Stimulated activated CD4-positive, alpha-beta T cell treated with anti-CD3 and anti-CD28 coated beads, Interleukin-1b, Interleukin-23, amount 100 ng/mL, for 1 hour (primary cell): Measurements from ENCODE around the gene VIPR2.
"Not testable (repeated sequence)": the region's sequence is repeated elsewhere in the genome, so short reads cannot be mapped to it uniquely, and the experiment has no call there.

Experiments
- DNase-seq, 2 donors: peaks; one replicate each; pipeline ENCODE4 v3.0.0-alpha.2; 2020; ENCODE audit warnings: low read depth in 2 of 2

VIPR2 gene

DNA sequence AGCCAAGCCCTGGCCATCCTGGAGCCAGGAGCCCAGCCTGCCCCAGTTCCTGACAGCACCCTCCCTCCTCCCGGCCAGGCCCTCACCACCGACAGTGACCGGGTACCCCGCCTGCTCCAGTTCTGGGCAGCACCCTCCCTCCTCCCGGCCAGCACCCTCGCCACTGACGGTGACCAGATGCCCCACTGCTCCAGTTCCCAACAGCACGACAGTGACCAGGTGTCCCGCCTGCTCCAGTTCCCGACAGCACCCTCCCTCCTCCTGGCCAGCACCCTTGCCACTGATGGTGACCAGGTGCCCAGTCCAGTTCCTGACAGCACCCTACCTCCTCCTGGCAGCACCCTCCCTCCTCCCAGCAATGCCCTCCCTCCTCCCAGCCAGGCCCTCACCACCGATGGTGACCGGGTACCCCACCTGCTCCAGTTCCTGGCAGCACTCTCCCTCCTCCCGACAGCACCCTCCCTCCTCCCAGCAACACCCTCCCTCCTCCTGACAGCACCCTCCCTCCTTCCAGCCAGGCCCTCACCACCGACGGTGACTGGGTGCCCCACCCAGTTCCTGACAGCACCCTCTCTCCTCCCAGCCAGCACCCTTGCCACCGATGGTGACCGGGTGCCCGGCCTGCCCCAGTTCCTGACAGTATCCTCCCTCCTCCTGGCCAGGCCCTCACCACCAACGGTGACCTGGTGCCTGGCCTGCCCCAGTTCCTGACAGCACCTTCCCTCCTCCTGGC is 40.3 kb downstream of the VIPR2 start:
- no peak for DNase-seq

DNA sequence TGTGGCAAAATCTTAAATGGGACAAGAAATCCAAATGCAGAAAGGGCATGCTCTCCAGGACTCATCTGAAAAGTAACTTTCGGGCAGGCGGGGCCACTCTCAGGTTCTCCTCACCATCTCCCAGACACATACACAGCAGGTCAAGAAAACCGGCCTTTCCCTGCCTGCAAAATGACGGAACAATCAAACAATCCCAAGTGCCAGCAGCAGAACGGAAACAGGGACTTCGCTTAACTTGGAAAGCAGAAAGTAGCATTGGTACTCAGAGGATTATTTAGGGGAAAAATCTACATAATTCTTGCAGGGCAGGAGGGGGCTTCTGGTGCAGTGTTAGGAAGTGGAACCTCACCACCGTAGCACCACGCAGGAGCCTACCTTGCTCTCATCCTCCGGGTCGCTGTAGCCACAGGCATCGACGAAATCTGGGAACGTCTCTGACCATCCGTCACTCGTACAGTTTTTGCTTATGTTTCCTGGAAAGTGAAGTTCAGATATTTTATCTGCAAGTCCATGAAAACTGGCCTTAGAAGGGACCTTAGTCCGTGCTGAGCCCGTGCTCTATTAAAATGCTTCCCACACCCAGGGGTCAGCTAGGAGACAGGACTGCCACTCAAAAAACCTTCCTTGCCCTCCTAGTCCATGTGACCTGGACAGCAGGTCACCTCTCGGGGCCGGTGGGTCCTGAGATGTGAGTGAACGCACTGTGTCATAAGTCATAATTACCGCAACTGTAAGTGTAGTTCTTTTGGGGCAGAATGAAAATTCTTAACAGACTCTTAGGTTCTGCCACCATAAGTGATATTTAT is 41.1 kb downstream of the VIPR2 start:
- no peak for DNase-seq

GRCh38 chr7:159102681-159103381 is 41.8 kb downstream of the VIPR2 start:
- no peak for DNase-seq

- DNase-seq = not testable (repeated sequence)
Observed at GRCh38 chr7:159101661-159102091, 43.0 kb downstream of the VIPR2 start.

GRCh38 chr7:159101083-159101395 is 43.6 kb downstream of the VIPR2 start:
- DNase-seq = not testable (repeated sequence)

DNA sequence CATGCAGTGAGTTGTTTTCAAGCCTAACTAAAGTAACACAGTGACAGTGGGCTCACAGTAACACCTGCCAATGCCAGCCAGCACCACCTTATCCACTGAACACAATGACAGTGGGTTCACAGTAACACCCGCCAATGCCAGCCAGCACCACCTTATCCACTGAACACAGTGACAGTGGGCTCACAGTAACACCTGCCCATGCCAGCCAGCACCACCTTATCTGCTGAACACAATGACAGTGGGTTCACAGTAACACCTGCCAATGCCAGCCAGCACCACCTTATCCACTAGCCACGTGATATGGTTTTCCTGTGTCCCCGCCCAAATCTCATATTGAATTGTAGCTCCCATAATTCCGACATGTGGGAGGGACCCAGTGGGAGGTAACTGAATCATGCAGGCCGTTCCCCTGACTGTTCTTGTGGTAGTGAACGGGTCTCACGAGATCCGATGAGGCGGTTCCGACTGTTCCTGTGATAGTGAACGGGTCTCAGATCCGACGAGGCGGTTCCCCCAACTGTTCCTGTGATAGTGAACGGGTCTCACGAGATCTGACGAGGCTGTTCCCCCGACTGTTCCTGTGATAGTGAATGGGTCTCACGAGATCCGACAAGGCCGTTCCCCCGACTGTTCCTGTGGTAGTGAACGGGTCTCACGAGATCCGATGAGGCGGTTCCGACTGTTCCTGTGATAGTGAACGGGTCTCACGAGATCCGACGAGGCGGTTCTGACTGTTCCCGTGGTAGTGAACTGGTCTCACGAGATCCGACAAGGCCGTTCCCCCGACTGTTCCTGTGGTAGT is 44.2 kb downstream of the VIPR2 start:
- DNase-seq = not testable (repeated sequence)

DNA sequence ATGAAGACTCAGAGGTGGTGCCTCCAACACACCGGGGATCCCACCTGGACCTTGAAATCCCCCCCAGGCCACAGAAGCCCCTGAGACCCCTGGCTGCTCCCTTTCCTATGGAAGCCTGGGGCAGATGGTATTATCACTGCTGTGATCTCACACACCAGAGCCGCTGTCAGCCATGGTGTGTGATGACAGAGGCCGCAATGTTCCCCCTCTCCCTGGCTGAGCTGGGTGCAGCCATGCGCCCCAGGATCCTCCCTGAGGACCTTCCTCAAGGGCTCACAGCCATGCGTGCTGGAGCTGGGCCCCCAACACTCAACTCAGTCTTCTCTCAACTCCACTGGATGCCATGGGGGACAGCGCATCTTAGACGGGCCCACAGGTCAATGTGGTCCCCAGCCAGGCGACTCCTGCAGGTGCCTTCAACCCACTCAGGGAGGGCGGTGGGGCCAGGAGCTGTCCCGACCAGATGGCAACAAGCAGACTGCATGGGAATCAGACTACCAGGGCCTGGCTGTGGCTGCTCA is 44.9 kb downstream of the VIPR2 start:
- no peak for DNase-seq

DNA sequence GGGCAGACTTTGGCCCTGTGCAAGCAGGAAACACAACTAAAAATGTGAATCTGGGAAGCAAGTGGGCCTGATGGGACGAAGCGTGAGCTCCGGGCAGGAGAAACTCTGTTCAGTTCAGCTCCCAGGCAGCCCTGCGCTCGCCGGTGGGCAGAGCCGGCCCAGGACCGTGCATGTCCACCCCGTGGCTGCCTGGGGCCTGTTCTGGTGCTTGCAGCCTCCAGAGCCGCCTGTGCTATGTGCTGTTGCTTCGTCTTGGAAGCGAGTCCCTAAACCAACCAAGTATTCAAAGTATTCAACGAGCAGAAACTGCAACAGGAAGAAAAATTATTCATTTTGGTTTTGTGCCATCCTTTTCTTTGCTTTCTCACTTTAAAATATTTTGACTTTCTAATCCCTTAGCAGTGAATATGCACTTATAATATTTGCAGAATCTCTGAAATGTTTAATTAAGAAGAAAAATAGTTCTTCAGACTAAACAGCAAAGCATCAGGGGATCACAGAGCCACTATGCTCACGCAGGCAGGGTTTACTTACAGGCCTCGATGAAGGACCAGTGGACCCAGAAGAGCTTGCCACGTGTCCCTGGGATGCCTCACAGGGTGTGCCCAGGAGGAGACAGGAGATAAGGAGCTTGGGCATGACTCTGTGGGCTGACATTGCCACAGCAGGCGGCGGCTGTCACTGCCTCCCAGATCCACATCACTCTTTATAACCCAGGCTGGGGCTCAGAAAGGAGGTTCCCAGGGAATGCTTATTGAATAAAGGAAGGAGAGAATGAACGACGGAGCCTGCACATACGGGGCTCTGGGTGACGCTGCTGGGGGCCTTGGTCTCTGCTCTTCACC is 45.6 kb downstream of the VIPR2 start:
- no peak for DNase-seq

GRCh38 chr7:159098424-159098786 is 46.3 kb downstream of the VIPR2 start:
- DNase-seq = no peak

GRCh38 chr7:159097661-159098423 is 46.8 kb downstream of the VIPR2 start:
- no peak for DNase-seq

DNA sequence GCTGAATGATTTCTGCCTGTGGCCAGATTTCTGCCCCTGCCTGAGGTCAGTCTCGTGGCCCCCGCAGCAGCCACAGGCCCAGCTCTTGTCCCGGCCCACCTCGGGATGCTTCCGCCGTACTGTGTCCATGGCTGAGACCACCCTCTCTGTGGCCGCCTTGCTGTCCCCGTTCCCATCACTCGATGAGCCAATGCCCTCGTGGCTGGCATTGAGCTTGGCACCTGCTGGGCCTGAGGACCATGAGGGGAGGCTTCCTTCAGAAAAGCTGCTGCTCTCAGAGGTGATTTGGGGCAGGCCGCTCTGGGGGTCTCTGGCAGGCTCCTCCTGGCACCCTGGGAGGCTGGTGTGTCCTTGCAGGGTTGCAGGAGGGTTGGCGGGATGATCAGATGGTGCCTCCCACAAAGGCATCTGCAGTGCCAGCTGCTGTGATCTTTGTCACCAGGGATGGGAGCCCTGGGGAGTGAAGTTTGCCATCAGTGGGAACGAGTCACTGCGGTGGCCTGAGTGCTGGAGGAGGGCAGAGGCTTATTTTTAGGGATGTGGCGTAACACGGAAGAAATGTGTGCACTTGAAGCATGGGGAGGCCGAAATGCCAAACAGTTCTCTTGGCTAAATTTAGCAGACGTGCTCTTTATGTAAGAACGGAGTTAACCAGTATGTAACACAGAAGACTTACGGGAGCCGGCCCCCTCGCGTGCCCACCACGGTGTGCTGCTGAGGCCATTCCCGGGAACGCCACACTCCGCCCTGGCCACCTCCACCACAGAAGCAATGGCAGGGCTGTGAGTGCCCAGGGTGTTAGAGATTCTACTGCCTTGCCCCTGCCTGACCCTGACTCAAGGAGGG is 47.7 kb downstream of the VIPR2 start:
- DNase-seq = no peak

DNA sequence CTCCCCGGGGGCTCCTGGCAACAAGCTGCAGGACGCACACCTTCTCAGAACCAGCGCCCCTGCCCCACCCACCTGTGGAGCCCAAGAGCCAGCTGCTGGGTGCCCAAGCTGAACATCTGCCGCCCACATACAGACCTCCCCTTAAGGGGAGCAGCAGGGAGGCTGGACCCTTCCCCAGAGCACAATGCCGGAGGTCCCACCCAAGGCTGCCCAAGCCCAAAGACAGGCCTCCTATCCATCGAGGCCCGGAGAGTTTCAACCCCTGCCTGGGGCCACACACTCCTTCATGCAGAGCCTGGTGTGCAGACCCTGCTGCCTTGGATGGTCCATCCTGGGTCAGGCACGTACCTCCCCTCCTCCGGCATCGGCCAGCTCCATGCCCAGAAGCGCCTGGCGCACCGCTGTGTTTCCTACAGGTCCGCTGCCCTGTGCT is 48.7 kb downstream of the VIPR2 start:
- DNase-seq = no peak

GRCh38 chr7:159094919-159095915 is 49.5 kb downstream of the VIPR2 start:
- DNase-seq = no peak

- DNase-seq = no peak
Observed at GRCh38 chr7:159094023-159094740, 50.5 kb downstream of the VIPR2 start.

DNA sequence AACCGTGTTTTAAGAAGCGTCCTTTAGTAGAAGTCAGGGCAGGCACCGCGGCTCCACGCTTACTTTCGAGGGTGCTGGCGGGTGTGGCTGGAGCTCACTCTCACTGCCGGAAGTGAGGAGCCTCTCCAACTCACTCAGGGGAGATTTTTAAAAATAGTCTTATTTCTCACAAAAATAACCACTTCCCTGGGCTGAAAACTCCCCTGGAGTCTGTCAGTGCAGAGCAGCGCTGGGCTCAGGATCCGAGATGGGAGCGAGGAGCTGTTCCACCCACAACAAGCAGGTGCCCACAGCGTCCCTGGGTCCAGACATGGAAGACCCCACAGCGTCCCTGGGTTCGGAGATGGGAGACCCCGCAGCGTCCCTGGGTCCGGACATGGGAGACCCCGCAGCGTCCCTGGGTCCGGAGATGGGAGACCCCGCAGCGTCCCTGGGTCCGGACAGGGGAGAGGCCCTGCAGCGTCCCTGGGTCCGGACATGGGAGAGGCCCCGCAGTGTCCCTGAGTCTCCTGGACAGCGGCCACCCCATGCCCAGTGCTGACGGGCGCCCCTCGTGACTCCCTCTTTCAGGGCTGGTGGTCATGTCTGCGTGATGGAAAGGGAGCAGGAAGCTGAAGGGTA is 51.2 kb downstream of the VIPR2 start:
- DNase-seq = no peak

DNA sequence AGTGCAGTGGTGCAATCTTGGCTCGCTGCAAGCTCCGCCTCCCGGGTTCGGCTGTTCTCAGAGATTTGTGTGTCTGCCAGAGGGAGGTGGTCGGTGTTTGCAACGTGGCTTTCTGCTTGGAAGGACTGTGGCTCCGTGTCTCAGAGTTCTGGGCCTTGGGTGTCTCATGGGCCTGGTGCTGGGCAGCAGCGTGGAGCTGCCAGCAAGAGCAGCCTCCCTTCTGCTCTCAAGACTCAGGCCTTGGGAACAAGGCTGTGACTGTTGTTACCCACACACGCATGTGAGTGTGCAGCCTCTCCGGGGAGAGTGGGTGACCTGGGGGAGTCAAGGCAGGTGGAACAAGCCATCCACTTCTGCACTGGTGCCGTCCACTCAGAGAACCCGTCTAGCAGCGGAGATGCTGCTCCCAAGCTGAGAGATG is 52.0 kb downstream of the VIPR2 start:
- DNase-seq = no peak
